CD4-positive, alpha-beta memory T cell (primary cell): ENCODE measurements around the gene ADAM19. TPM values are rescaled to one million over a fixed set of nuclear protein-coding genes. Genes with fewer than 3 reads are reported as not detected.

Source experiments
- CTCF ChIA-PET: fragments of 350-600 bp; sonication (Branson Sonifier 250); formaldehyde crosslinking; loops from one replicate; lab custom pipeline; 2021; ENCODE audit warnings: inconsistent platforms; ENCODE audit not compliant: partially characterized antibody; lab: Charles Lee
- POLR2A ChIA-PET: fragments of 350-600 bp; sonication (Branson Sonifier 250); formaldehyde crosslinking; loops from one replicate; lab custom pipeline; 2021; ENCODE audit not compliant: partially characterized antibody; lab: Charles Lee
- DNase-seq, 5 donors: peaks; one replicate each; pipeline versions ENCODE4 v3.0.0 to v3.0.0-alpha.2; 2020 to 2022; ENCODE audit warnings: mixed read lengths in 1 of 5
- H3K27ac ChIP-seq: one replicate; pipeline ENCODE4 v1.7.0; 2013; ENCODE audit warnings: low read depth, low read length
- H3K27me3 ChIP-seq: 2 replicates; pipeline ENCODE4 v1.7.0; 2013; ENCODE audit warnings: mild to moderate bottlenecking, low read length, moderate library complexity; ENCODE audit not compliant: insufficient read depth
- H3K36me3 ChIP-seq: 2 replicates; pipeline ENCODE4 v1.7.0; 2013; ENCODE audit warnings: mild to moderate bottlenecking, low read length, moderate library complexity; ENCODE audit not compliant: insufficient read depth
- H3K4me1 ChIP-seq: 2 replicates; pipeline ENCODE4 v1.7.0; 2013; ENCODE audit warnings: mild to moderate bottlenecking, low read length, moderate library complexity; ENCODE audit not compliant: insufficient read depth
- H3K4me3 ChIP-seq, 2 donors: one replicate each; pipeline ENCODE4 v1.7.0; 2013; ENCODE audit warnings: low read length in 2 of 2, mild to moderate bottlenecking in 1 of 2
- H3K9me3 ChIP-seq, 2 donors: one replicate each; pipeline ENCODE4 v1.7.0; 2013; ENCODE audit warnings: low read length in 2 of 2, control low read depth in 1 of 2; ENCODE audit not compliant: control insufficient read depth in 1 of 2
- H3K27ac Mint-ChIP-seq, 7 donors: one replicate each; pipeline ENCODE4 v1.8.0; 2020 to 2021; ENCODE audit warnings: mixed read lengths in 7 of 7, mild to moderate bottlenecking in 6 of 7, inconsistent platforms in 3 of 7, moderate library complexity in 3 of 7
- H3K27me3 Mint-ChIP-seq, 2 donors: one replicate each; pipeline ENCODE4 v1.8.0; 2020 to 2021; ENCODE audit warnings: mixed read lengths in 2 of 2
- H3K36me3 Mint-ChIP-seq, 2 donors: one replicate each; pipeline ENCODE4 v1.8.0; 2020 to 2021; ENCODE audit warnings: mixed read lengths in 2 of 2, inconsistent platforms in 1 of 2, mild to moderate bottlenecking in 1 of 2
- H3K4me1 Mint-ChIP-seq, 4 donors: one replicate each; pipeline ENCODE4 v1.8.0; 2020 to 2021; ENCODE audit warnings: mixed read lengths in 4 of 4, mild to moderate bottlenecking in 1 of 4
- H3K4me3 Mint-ChIP-seq, 8 donors: one replicate each; pipeline ENCODE4 v1.8.0; 2020 to 2021; ENCODE audit warnings: mixed read lengths in 8 of 8, mild to moderate bottlenecking in 7 of 8, moderate library complexity in 6 of 8, inconsistent platforms in 3 of 8
- H3K9me3 Mint-ChIP-seq, 8 donors: one replicate each; pipeline ENCODE4 v1.8.0; 2020 to 2021; ENCODE audit warnings: mixed read lengths in 8 of 8, mild to moderate bottlenecking in 5 of 8, inconsistent platforms in 3 of 8, moderate library complexity in 1 of 8
- intact Hi-C: fragments of 100-400 bp; cut with micrococcal nuclease; formaldehyde crosslinking; loops from one replicate; pipeline ENCODE4 v1.15.1; 2023
- polyA plus RNA-seq, 2 donors: library from polyadenylated mRNA; unstranded; fragments of 300-500 nt; fragmentation: Illumina TruSeq; gene quantifications; one replicate each; pipeline ENCODE4 v1.2.3, GENCODE V29; 2021
- total RNA-seq, 2 experiments: library from RNA; stranded (reverse); gene quantifications; one replicate each; pipeline ENCODE4 v1.2.3, GENCODE V29; 2021

The ADAM19 gene
- total and polyA plus RNA-seq, 4 experiments from 2014 or later, result 1.9 to 33.9 (median 28.0) TPM

DNA sequence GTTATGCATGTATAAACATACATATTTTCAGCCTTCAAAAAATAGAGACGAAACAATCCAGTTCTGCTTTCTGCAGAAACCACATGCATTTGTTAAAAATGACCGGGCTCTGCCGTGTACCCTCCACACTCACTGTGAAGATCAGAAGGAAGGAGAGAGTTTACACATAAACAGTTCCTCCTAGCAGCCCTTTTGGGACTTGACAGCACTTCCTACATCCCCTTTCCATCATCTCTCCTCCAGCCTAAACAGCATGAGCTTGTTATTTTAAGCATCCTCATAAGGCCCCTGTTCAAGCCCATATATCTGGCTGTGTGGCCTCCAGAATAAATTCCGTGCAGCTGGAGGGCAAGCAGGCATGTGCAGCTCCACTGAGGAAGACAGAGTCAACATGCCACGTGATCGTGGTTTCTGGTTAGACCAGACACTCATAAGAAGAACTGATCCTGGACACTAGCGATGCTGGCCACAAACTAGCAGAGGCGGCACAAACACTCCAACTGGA lies 73.4 kb downstream of the ADAM19 start:
- Histone ChIP-seq H3K4me3 (no peak overlapping the region), H3K36me3 (peaks cover 49% of the 10 kb centered on the region), H3K27me3 (no peaks in the 10 kb centered on the region), H3K27ac (no peak overlapping the region), H3K4me1 (peaks cover 17% of the 10 kb centered on the region), H3K9me3 (no peaks in the 10 kb centered on the region)
- peaks cover 0 to 3% (median 0%) of the 10 kb centered on the region in 8 donors for H3K9me3 Mint-ChIP-seq
- H3K27me3 Mint-ChIP-seq, result no peaks in the 10 kb centered on the region
- no peak for DNase-seq
- H3K36me3 Mint-ChIP-seq, result peaks cover 68 to 79% of the 10 kb centered on the region in 2 donors
- H3K4me1 Mint-ChIP-seq, result peaks cover 17 to 35% (median 23%) of the 10 kb centered on the region in 4 donors
- POLR2A ChIA-PET, result no interaction called here
- H3K4me3 Mint-ChIP-seq, result no peak overlapping the region
- intact Hi-C loops, result no loop called here
- peak overlapping the region in 5 of 7 donors; percentile 9 to 89 (median 61) for H3K27ac Mint-ChIP-seq
- CTCF ChIA-PET, result interaction anchor here (0.6 to 1.1 kb wide), 3 partner anchors 14 to 51 kb away, joined by 3 to 4 read pairs (median 3); no protein-coding TSS in a partner anchor

DNA sequence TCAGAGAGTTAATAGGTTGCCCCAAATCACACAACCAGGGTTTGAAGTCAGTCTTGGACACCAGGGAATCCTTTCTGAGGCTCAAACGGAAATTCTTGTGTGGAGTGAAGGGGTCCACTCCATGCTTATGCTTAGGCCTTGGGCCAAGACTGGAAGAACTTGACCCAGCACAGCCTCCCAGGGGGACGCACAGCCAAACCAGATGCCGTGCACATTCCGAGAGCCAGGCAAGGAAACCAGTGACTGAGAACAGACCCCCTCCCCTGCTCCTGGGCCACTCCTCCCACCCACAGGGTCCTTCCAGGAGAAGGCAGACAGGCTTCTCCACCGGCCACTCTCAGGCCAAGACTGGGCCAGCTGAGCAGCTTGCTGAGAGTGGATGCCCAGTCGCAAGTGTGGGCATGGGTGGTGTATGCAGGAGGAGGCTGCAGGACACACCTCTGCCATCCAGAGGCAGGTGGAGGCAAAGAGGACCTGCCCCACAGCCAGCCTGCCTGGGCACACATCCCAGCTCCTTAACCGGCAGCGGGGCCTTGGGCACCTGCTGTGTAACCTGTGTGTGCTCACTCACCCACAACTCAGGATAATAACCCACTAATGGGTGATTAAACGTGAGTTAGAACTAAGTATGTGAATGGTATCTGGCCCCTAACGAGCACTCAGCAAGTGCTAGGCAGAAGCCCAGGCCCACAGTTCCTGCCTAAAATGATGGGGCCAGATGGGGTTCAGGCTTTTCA lies 77.5 kb downstream of the ADAM19 start:
- Histone ChIP-seq H3K4me1 (no peaks in the 10 kb centered on the region), H3K9me3 (no peaks in the 10 kb centered on the region), H3K27me3 (no peaks in the 10 kb centered on the region), H3K36me3 (peaks cover 63% of the 10 kb centered on the region), H3K27ac (no peak overlapping the region), H3K4me3 (no peak overlapping the region)
- peaks cover 0 to 3% (median 0%) of the 10 kb centered on the region in 8 donors for H3K9me3 Mint-ChIP-seq
- peak overlapping the region in 1 of 7 donors; percentile 24 for H3K27ac Mint-ChIP-seq
- H3K36me3 Mint-ChIP-seq, result peaks cover 53 to 70% of the 10 kb centered on the region in 2 donors
- POLR2A ChIA-PET, result no interaction called here
- H3K4me1 Mint-ChIP-seq, result peaks cover 7 to 14% (median 10%) of the 10 kb centered on the region in 4 donors
- intact Hi-C loops, result no loop called here
- DNase-seq, result no peak
- CTCF ChIA-PET, result no interaction called here
- H3K27me3 Mint-ChIP-seq, result no peaks in the 10 kb centered on the region
- no peak overlapping the region for H3K4me3 Mint-ChIP-seq

DNA sequence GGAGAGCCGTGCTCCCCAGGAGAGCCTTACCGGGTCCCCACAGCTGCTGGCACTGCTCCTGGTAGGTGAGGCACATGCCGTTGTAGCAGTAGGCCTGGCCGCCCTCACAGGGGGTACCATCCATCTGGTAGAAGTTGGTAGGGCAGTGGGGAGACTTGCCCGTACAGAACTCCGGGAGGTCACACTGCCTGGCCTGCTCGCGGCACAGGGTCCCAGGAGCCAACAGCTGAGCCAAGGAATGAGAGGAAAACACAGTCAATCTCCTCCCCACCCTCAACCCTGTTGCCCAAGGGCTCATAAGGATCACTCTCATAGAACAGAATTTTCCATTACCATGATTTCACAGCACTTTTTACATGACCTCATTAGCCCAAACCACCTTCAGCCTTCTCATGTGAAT lies 78.7 kb downstream of the ADAM19 start:
- Histone ChIP-seq H3K27me3 (no peaks in the 10 kb centered on the region), H3K4me3 (no peak overlapping the region), H3K27ac (no peak overlapping the region), H3K9me3 (no peaks in the 10 kb centered on the region), H3K4me1 (no peaks in the 10 kb centered on the region), H3K36me3 (peaks cover 57% of the 10 kb centered on the region)
- intact Hi-C loops, result no loop called here
- H3K4me3 Mint-ChIP-seq, result no peak overlapping the region
- peak overlapping the region in 2 of 7 donors; percentile 9 to 21 for H3K27ac Mint-ChIP-seq
- H3K9me3 Mint-ChIP-seq, result peaks cover 0 to 3% (median 0%) of the 10 kb centered on the region in 8 donors
- ChIA-PET POLR2A (no interaction called here), CTCF (interaction anchor here (1.6 kb wide), 1 partner anchor 246 kb away, joined by 3 read pairs; no protein-coding TSS in a partner anchor)
- H3K36me3 Mint-ChIP-seq, result peaks cover 48 to 68% of the 10 kb centered on the region in 2 donors
- no peak for DNase-seq
- no peaks in the 10 kb centered on the region for H3K27me3 Mint-ChIP-seq
- peaks cover 0 to 9% (median 5%) of the 10 kb centered on the region in 4 donors for H3K4me1 Mint-ChIP-seq

DNA sequence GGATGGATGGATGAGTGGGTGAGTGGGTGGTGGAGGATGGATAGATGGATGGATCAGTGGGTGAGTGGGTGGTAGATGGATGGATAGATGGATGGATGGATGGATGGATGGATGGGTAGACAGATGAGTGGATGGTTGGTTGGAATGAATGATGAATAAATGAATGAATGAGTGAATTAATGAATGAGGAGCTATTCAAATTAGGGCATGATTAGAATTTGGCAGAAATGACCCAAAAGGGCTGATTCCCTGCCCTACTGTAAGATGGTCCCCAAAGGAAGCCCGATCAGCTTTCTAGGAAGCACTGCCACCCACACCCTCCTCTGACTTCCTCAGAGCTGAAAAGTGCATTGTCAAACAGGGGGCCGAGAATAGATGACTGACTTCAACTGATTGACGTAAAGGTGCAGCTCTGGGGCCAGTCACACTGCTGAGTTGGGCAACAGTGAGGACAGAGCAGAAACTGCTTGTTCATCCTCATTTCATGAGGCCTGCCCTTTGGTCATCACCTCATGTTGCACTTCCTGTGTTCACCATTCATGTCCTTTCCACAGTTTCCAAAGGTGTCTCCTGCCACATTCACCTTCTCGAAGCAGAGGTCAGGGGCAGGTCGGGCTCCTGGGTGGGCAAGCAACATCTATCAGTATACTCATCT lies 81.3 kb downstream of the ADAM19 start:
- no peaks in the 10 kb centered on the region for H3K27me3 Mint-ChIP-seq
- peaks cover 0 to 6% (median 4%) of the 10 kb centered on the region in 4 donors for H3K4me1 Mint-ChIP-seq
- H3K4me3 Mint-ChIP-seq, result peak overlapping the region in 1 of 8 donors; percentile 10
- Histone ChIP-seq H3K9me3 (no peaks in the 10 kb centered on the region), H3K4me1 (no peaks in the 10 kb centered on the region), H3K27ac (no peak overlapping the region), H3K36me3 (peaks cover 64% of the 10 kb centered on the region), H3K4me3 (no peak overlapping the region), H3K27me3 (no peaks in the 10 kb centered on the region)
- H3K27ac Mint-ChIP-seq, result peak overlapping the region in 4 of 7 donors; percentile 17 to 79 (median 28)
- intact Hi-C loops, result loop anchor here (5.0 kb wide), 1 partner anchor 33 kb away; no protein-coding TSS in a partner anchor
- H3K36me3 Mint-ChIP-seq, result peaks cover 47 to 63% of the 10 kb centered on the region in 2 donors
- POLR2A ChIA-PET, result no interaction called here
- CTCF ChIA-PET, result interaction anchor here (1.0 kb wide), 1 partner anchor 17 kb away, joined by 3 read pairs; no protein-coding TSS in a partner anchor
- DNase-seq, result no peak
- peaks cover 0 to 2% (median 0%) of the 10 kb centered on the region in 8 donors for H3K9me3 Mint-ChIP-seq

DNA sequence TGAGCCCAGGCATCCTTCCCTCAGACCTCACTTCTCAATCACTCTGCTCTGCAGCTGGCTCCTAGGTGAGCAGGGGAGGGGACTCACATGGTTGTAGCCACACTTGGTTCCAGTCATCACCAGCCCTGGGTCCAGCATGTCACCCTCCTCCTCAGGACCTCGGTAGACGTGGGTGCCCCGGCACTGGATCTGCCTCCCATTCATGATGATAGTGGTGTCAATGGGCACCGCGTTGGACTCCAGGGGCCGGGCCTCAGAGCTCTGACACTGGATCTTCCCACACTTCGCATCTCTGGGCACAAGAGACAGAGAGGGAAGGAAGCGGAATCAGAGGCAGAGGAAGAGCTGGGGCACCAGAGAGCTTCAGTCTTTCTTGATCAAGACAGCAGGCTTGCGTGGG lies 82.7 kb downstream of the ADAM19 start:
- CTCF ChIA-PET, result interaction anchor here (0.9 to 1.0 kb wide), 2 partner anchors 15 to 61 kb away, joined by 3 read pairs; no protein-coding TSS in a partner anchor
- H3K9me3 Mint-ChIP-seq, result peaks cover 0 to 2% (median 0%) of the 10 kb centered on the region in 8 donors
- H3K36me3 Mint-ChIP-seq, result peaks cover 53 to 71% of the 10 kb centered on the region in 2 donors
- Histone ChIP-seq H3K27me3 (no peaks in the 10 kb centered on the region), H3K9me3 (no peaks in the 10 kb centered on the region), H3K4me1 (peaks cover 7% of the 10 kb centered on the region), H3K36me3 (peaks cover 68% of the 10 kb centered on the region), H3K4me3 (no peak overlapping the region), H3K27ac (no peak overlapping the region)
- H3K27me3 Mint-ChIP-seq, result no peaks in the 10 kb centered on the region
- intact Hi-C loops, result loop anchor here (5.0 kb wide), 1 partner anchor 34 kb away; no protein-coding TSS in a partner anchor
- H3K27ac Mint-ChIP-seq, result peak overlapping the region in 2 of 7 donors; percentile 17 to 79
- no peak for DNase-seq
- peak overlapping the region in 1 of 8 donors; percentile 59 for H3K4me3 Mint-ChIP-seq
- peaks cover 4 to 17% (median 7%) of the 10 kb centered on the region in 4 donors for H3K4me1 Mint-ChIP-seq
- POLR2A ChIA-PET, result interaction anchor here (0.6 to 0.7 kb wide), 2 partner anchors 48 to 193 kb away, joined by 3 read pairs; no protein-coding TSS in a partner anchor

DNA sequence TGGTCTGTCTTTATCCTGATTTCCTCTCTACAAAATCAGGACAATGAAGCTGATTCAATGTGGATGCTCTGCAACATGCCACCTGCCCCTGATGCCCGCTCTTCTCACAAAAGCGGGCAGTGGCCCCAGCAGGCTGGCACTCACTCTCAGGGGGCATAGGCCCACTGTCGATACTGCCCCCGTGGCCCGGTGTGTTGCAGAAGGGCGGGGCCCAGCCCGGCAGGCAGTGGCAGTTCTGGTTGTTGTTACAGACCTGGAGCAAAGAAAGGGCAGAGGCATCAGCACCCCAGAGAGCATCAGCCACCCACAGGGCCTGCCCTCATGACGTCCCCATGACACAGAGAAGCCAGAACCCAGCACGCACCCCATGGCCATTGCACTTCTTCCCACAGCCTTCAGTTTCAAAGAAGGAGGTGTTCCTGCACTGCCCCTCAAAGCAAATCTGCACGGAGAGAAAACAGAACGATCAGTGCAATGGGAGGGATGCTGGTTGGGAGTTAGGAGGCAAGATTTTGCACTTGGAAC lies 84.0 kb downstream of the ADAM19 start:
- Mint-ChIP-seq H3K27ac (peak overlapping the region in 3 of 7 donors; percentile 21 to 53 (median 23)), H3K36me3 (peaks cover 57 to 73% of the 10 kb centered on the region in 2 donors), H3K27me3 (no peaks in the 10 kb centered on the region), H3K4me3 (no peak overlapping the region), H3K9me3 (peaks cover 0 to 2% (median 0%) of the 10 kb centered on the region in 8 donors), H3K4me1 (peaks cover 17 to 30% (median 20%) of the 10 kb centered on the region in 4 donors)
- no peak overlapping the region for H3K27ac ChIP-seq
- intact Hi-C loops, result loop anchor here (5.0 kb wide), 1 partner anchor 36 kb away; no protein-coding TSS in a partner anchor
- ChIA-PET CTCF (no interaction called here), POLR2A (no interaction called here)
- peaks cover 20% of the 10 kb centered on the region for H3K4me1 ChIP-seq
- peaks cover 66% of the 10 kb centered on the region for H3K36me3 ChIP-seq
- H3K4me3 ChIP-seq, result no peak overlapping the region
- no peaks in the 10 kb centered on the region for H3K27me3 ChIP-seq
- H3K9me3 ChIP-seq, result no peaks in the 10 kb centered on the region
- DNase-seq, result no peak
